IMR-90 (cell line): ENCODE data around the gene SPPL2C.

Experiments
- ELK1 ChIP-seq: fragments of 150-350 bp; IDR thresholded peaks from 2 replicates; pipeline ENCODE4 v1.6.1; 2016; ENCODE audit warnings: low read depth, mild to moderate bottlenecking, low read length, moderate library complexity, borderline replicate concordance
- POLR2A ChIP-seq: IDR thresholded peaks from 2 replicates; pipeline ENCODE4 v1.6.1; 2012; ENCODE audit warnings: mild to moderate bottlenecking, low read depth, low read length
- RFX5 ChIP-seq: IDR thresholded peaks from 2 replicates; pipeline ENCODE4 v1.8.0; 2012; ENCODE audit warnings: low read depth, mild to moderate bottlenecking, low read length, moderate library complexity
- TF ChIP-seq, protein P1 (sequence below): conservative IDR thresholded peaks from 2 replicates; pipeline ENCODE4 v1.5.1; 2012; ENCODE audit warnings: mild to moderate bottlenecking, low read depth, low read length, improper control_type of control experiment
- TF ChIP-seq, protein P2 (sequence below): fragments of 150-350 bp; IDR thresholded peaks from 2 replicates; pipeline ENCODE4 v1.6.1; 2017; ENCODE audit warnings: mild to moderate bottlenecking, antibody characterized with exemption, low read length, low read depth

DNA sequence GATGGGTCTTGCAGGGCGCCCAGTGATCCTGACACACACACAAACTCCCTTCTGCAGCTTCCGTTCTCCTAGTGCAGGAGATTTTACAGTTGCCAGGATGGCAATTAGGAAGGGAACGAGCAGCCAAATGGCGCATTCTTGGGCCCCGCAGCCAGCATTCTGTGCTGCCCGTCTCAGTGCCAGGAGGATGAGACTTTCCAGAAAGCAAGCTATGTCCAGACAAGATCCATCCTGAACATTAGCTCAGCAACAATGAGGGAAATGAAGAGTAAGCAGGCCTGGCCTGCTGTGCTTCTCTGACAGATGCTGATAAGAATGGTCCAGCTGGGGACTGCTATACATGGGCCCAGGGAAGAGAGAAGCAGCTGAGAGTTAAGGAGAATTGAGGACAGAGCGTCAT is 16.5 kb downstream of the SPPL2C start:
- TF ChIP-seq, protein P1, sequence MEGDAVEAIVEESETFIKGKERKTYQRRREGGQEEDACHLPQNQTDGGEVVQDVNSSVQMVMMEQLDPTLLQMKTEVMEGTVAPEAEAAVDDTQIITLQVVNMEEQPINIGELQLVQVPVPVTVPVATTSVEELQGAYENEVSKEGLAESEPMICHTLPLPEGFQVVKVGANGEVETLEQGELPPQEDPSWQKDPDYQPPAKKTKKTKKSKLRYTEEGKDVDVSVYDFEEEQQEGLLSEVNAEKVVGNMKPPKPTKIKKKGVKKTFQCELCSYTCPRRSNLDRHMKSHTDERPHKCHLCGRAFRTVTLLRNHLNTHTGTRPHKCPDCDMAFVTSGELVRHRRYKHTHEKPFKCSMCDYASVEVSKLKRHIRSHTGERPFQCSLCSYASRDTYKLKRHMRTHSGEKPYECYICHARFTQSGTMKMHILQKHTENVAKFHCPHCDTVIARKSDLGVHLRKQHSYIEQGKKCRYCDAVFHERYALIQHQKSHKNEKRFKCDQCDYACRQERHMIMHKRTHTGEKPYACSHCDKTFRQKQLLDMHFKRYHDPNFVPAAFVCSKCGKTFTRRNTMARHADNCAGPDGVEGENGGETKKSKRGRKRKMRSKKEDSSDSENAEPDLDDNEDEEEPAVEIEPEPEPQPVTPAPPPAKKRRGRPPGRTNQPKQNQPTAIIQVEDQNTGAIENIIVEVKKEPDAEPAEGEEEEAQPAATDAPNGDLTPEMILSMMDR, result no peak
- TF ChIP-seq ELK1 (no peak), POLR2A (no peak), RFX5 (no peak)
- TF ChIP-seq, protein P2, sequence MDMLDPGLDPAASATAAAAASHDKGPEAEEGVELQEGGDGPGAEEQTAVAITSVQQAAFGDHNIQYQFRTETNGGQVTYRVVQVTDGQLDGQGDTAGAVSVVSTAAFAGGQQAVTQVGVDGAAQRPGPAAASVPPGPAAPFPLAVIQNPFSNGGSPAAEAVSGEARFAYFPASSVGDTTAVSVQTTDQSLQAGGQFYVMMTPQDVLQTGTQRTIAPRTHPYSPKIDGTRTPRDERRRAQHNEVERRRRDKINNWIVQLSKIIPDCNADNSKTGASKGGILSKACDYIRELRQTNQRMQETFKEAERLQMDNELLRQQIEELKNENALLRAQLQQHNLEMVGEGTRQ, result no peak
